GM19035 (cell line): Measurements from ENCODE around the gene FAM241A.
"Not testable (repeated sequence)": the region's sequence is repeated elsewhere in the genome, so short reads cannot be mapped to it uniquely, and the experiment has no call there.

Source experiments
- ATAC-seq: cut with Tn5 transposase; IDR thresholded peaks from one replicate; pipeline ENCODE4 v1.9.1; 2021; ENCODE audit not compliant: unreplicated experiment

The FAM241A gene

DNA sequence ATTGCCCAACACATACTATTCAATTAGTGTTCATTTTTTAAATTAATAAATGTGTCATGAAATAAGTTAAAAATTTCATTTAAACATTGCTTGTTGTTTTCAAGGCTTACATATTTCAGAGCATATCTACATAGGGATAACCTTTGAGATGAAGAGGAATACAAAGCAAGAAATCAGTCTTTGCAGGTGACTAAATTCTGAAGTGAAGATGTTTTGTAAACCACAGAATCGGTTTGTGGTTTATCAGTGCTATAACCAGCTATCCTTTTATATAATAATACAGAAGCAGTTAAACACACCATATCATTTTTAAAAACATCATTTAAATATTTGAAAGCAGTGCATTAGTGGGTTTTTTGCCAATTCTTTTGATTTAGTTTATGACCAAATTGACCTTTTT lies 26.9 kb downstream of the FAM241A start:
- ATAC-seq, result peak; percentile 75

DNA sequence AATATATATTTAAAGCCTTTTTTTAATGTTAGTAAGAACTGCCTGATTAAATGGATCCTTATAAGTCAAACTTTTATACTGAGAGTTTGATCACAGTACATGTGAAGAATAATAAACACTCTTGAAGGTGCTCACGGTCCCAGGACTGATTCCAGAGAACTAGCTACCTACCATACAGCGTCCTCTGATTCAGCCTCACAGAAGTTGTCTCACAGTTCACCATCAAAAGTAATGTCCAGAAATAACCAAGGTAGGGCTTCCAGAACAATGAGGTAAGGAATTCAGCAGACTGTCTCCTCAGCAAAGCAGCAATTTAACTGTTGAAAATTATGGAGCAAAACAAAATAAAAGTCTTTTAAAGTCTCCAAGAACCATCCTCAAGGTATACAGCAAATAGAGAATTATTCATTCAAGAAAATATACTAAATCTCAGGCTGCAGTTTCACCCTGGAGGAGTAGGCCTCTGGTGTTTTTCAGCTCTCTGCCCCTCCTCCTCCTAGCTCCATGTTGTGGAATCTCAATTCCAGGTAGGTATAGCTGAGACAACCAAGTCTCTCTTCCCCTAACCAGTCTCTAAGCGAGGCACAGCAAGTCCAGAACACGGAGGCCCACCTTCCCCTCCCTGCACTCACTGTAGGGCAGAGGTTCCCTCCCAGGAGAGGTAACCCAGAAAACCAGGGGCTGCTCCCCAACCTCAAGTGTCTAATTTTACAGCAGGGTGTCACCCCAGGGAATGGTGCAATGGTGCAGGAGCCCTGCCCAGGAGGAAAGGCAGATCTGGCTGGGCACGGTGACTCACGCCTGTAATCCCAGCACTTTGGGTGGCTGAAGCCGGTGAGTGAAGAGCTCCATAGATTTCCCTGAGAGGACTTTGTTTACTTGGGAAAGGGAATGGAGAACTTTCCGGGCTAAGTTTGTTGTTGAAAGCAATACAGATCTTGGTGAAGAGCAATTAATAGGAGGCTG lies 28.6 kb downstream of the FAM241A start:
- no peak for ATAC-seq

GRCh38 chr4:112175840-112176239 lies 30.6 kb downstream of the FAM241A start:
- no peak for ATAC-seq

GRCh38 chr4:112176596-112176995 lies 31.3 kb downstream of the FAM241A start:
- ATAC-seq, result no peak

DNA sequence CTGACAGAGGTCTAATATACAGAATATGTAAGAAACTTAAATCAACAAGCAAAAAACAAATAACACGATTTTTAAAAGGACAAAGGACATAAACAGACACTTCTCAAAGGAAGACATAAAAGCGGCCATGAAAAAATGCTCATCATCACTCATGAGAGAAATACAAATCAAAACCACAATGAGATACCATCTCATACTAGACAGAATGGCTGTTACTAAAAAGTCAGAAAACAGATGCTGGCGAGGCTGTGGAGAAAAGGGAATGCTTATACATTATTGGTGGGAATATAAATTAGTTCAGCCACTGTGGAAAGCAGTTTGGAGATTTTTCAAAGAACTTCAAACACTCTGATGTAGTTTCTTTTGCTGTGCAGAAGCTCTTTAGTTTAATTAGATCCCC lies 33.5 kb downstream of the FAM241A start:
- ATAC-seq, result not testable (repeated sequence)

DNA sequence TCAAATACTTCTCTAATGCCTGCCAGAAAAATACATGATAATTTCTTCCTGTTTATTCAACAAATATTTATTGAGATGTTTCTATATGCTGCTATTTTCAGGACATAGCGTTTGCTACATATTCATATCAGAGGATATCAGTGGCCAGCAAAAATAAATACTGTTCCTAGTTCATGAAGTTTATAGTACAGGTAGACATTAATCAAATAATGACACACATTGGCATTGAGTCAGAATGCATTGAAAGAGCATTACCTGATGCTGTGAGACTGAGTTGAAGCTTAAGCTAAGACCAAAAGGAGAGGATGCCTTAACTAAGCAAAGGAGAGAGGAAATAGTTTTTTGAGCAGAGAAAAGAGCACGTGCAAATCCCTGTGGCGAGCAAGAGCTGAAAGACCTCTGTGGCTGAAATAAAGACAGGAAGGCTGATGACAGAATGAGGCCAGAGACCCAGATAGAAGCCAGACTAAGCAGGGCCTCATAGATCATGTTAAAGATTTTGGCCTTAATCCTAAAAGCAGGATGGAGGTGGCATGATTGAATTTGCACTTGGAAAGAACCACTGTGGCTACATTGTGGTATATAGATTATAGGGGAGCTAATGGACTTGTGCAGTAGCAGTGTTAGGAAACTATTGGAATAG lies 36.2 kb downstream of the FAM241A start:
- ATAC-seq, result no peak

DNA sequence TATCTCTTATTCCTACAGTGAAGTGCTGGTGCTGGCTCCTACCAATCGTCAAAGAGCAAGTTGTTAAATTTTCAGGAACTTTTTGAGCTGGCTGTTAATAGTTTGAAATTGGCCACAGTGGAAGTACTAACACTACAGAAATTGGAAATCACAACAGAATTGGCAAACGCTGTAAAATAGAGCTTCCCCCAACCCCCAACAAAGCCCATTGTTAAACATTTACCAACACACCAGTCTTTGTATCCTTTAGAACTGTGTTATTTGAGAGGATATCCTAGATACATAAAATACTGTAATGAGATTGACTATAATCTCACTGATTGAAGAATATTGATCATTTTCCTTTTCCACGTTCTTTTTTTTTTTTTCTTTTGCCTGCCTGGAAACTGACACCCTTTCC lies 37.4 kb downstream of the FAM241A start:
- no peak for ATAC-seq

GRCh38 chr4:112183252-112183651 lies 38.0 kb downstream of the FAM241A start:
- no peak for ATAC-seq

DNA sequence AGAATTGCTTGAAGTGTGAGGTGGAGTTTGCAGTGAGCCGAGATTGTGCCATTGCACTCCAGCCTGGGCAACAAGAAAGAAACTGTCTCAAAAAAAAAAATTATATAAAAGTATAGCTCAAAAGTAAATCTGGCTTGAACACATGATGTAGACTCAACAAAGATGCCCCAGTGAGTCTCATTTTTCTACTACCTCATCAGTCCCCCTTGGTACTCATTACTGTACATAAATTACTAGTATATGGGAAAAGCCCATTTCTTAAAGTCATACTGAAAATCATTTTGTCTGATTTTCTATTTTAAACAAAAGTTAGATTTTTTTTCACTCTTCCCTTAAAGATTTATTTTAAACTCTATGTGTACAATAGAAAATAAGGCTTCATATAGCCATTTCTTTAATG lies 39.2 kb downstream of the FAM241A start:
- no peak for ATAC-seq

DNA sequence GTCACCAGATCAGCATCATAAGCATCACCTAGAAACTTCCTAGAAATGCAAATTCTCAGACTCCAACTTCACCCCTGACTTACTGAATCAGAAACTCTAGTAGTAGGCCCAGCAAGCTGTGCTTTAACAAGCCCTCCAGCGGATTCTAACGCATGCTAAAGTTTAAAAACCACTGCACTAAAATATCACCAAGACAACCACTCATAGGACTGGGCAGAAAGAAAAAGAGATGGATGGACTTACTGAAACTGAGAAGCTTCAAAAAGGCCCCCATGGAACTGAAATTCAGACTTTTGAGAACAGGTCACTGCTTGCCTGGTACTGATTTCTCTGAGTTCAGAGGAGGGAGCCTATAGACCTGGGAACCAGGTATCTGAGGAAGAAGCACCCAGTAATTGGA lies 40.1 kb downstream of the FAM241A start:
- peak; percentile 42 for ATAC-seq

- ATAC-seq, result no peak
Observed at GRCh38 chr4:112185740-112186670, 40.8 kb downstream of the FAM241A start.

DNA sequence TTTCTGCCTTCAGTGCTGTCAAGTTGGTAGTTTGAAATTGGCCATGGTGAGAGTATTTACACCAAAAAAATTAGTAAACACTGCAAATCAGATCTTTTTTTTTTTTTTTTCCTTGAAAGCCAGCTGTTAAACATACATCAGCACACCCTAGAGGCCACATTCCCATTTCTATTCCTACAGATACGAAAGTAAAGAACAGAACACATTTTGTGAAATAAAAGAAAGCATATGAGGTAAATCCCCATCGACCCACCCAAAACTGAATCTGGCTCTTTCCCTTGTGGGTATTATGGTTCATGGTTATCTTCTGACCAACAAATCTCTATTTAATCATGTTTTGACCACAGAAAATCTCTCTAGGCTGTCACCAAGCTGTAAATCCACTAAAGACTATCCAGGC lies 44.5 kb downstream of the FAM241A start:
- no peak for ATAC-seq

DNA sequence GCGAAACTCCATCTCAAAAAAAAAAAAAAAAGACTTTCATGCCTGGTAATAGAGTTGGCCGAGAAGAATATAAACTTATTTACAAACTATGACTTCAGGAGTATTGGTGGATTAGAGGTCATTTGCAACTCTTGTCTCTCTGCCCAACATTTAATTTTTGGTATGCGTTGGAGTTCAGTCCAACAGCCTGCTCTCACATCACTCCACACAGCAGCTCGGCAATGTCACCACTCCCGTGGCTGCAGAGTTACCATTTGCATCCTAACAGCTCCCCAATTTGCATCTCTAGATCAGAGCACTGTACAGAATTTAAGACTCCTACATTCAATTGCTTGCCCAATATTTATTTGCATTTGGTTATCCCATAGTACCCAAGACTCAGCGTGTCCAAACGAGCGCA lies 45.4 kb downstream of the FAM241A start:
- no peak for ATAC-seq

DNA sequence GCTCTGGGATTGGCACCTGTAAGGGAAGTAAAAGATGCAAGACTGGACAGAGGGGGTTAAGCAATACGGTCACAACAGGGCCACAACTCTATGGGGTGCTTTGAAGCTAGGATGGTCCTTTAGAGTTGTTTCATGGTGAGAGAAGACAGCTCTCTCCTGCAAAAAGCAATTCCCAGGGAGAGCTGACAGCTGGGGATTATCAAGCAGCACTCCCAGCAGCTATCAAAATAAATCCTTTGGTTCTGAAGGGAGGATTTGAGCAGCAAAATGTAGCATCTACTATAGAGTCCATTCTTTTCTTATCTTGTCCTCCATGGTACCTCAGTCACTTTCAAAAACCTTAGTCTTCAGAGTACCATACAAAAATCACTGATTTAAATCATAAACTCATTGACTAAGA lies 51.2 kb downstream of the FAM241A start:
- ATAC-seq, result no peak

DNA sequence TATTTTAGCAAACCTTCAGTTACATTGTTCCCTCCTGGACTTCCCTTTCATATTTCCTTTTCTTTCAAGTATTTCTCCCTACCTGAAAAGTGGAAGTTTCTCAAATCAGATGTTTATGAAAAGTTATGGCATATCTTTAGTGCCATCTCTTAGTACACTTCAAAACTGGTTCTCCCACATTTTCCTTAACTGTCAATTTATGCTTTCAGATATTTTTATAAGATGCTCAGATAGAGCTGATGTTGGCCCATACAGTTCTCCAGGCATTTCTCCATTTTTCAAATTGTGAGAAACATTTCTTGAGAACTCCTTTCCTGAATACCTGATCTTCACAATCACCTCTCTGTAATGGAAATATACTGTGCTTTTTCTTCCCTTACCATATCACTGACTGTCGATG lies 53.8 kb downstream of the FAM241A start:
- ATAC-seq, result peak; percentile 15

GRCh38 chr4:112201915-112202505 lies 56.8 kb downstream of the FAM241A start:
- ATAC-seq, result no peak

DNA sequence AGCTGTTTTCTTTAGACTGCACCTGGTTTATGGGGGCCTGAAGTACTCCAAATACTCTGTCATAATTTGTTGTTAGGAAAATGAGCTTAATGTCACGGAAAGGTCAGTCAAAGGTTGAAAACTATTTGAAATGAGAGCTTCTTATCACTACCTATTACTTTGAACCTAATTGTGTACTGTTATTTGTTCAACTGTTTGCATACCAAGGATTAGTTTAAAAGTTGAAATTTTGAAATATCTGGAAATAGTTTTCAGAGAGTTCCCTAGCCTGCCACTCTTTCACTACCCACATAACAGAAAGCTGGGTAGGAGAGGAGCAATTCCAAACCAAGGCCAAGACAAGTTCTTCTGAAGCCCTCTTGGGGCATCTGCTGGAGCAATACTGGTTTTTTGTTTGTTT lies 58.3 kb downstream of the FAM241A start:
- ATAC-seq, result no peak

- ATAC-seq, result no peak
Observed at GRCh38 chr4:112206431-112206830, 61.2 kb downstream of the FAM241A start.

- ATAC-seq, result not testable (repeated sequence)
Observed at GRCh38 chr4:112208137-112209095, 63.2 kb downstream of the FAM241A start.

DNA sequence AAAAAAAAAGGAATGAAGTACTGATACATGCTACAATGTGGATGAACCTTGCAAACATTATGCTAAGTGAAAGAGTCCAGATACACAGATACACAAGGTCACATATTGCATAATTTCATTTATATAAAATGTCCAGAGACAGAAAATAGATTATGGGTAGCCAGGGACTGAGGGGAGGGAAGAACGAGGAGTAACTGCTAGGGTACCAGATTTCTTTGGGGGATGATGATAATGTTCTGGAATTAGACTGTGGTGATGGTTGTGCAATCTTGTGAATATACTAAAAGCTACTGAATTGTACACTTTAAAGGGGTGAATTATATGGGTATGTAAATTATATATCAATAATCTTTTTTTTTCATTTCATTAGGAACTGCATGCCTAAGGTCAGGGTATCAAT lies 65.5 kb downstream of the FAM241A start:
- no peak for ATAC-seq
